Neural cell (in vitro differentiated cells): Measurements from ENCODE around the gene SMIM35.

Source experiments
- CTCF ChIP-seq: fragments of 450-650 bp; IDR thresholded peaks from 2 replicates; pipeline ENCODE4 v1.5.1; 2014; ENCODE audit warnings: antibody characterized with exemption, mild to moderate bottlenecking, moderate library complexity; ENCODE audit not compliant: poor library complexity, severe bottlenecking
- EP300 ChIP-seq: fragments of 450-650 bp; conservative IDR thresholded peaks from 2 replicates; pipeline ENCODE4 v1.6.1; 2014; ENCODE audit warnings: antibody characterized with exemption, mild to moderate bottlenecking, moderate library complexity; ENCODE audit not compliant: poor library complexity, severe bottlenecking
- EZH2 ChIP-seq: fragments of 200-600, 300-800 bp; shearing (Covaris generic), sonication (generic); IDR thresholded peaks from 2 replicates; pipeline ENCODE4 v1.6.1; 2014; ENCODE audit warnings: antibody characterized with exemption, low read length, borderline replicate concordance, mild to moderate bottlenecking; ENCODE audit not compliant: insufficient read depth, poor library complexity, severe bottlenecking
- MXI1 ChIP-seq: fragments of 450-650 bp; conservative IDR thresholded peaks from 2 replicates; pipeline ENCODE4 v1.6.1; 2014; ENCODE audit warnings: antibody characterized with exemption, mild to moderate bottlenecking; ENCODE audit not compliant: poor library complexity, severe bottlenecking
- POLR2AphosphoS5 ChIP-seq: IDR thresholded peaks from 2 replicates; pipeline ENCODE4 v1.6.1; 2012
- REST ChIP-seq: IDR thresholded peaks from 2 replicates; pipeline ENCODE4 v1.6.1; 2012; ENCODE audit warnings: borderline replicate concordance
- SMC3 ChIP-seq: fragments of 450-650 bp; conservative IDR thresholded peaks from 2 replicates; pipeline ENCODE4 v1.6.1; 2014; ENCODE audit warnings: antibody characterized with exemption, mild to moderate bottlenecking, moderate library complexity; ENCODE audit not compliant: poor library complexity
- TAF1 ChIP-seq: IDR thresholded peaks from 2 replicates; pipeline ENCODE4 v1.6.1; 2012; ENCODE audit warnings: low read depth

- TF ChIP-seq CTCF (no peak), SMC3 (no peak), REST (no peak), POLR2AphosphoS5 (no peak), EZH2 (no peak), TAF1 (no peak), EP300 (no peak), MXI1 (no peak)
Measured at GRCh38 chr11:118124929-118125535, 38.3 kb upstream of the SMIM35 start.
